HepG2 (cell line): ENCODE results near the gene TPRN. TPM values are rescaled to one million over a fixed set of nuclear protein-coding genes. Genes with fewer than 3 reads are reported as not detected.
A peak's percentile ranks its signal among the peaks of the same experiment; 100 is the strongest.

Experiments used
- CEBPB ChIP-seq: IDR thresholded peaks from 2 replicates; pipeline ENCODE4 v1.6.1; 2011; ENCODE audit warnings: low read depth, low read length, improper control_type of control experiment, borderline replicate concordance
- DNMT3B ChIP-seq: conservative IDR thresholded peaks from 2 replicates; pipeline ENCODE4 v1.6.1; 2016; ENCODE audit warnings: missing biosample characterization, control low read depth
- HNRNPK ChIP-seq: fragments of 200-400 bp; formaldehyde crosslinking; IDR thresholded peaks from 2 replicates; pipeline ENCODE4 v1.6.1; 2018; ENCODE audit warnings: low read length, low read depth, moderate library complexity, mild to moderate bottlenecking; ENCODE audit not compliant: poor library complexity, severe bottlenecking
- KLF6 ChIP-seq: IDR thresholded peaks from 2 replicates; pipeline ENCODE4 v1.8.0; 2016; ENCODE audit warnings: missing biosample characterization, missing genetic modification reagents
- MIER2 ChIP-seq: IDR thresholded peaks from 2 replicates; pipeline ENCODE4 v1.6.1; 2016; ENCODE audit warnings: missing biosample characterization, missing genetic modification reagents
- NR2C2 ChIP-seq: sonication (generic); formaldehyde crosslinking; IDR thresholded peaks from 2 replicates; pipeline ENCODE4 v1.4.0; 2020; ENCODE audit warnings: missing genetic modification reagents, mild to moderate bottlenecking, moderate library complexity, borderline replicate concordance
- ONECUT2 ChIP-seq: sonication (generic); formaldehyde crosslinking; IDR thresholded peaks from 2 replicates; pipeline ENCODE4 v1.4.0; 2020; ENCODE audit warnings: missing genetic modification reagents
- POLR2G ChIP-seq: fragments of 200-400 bp; formaldehyde crosslinking; IDR thresholded peaks from 2 replicates; pipeline ENCODE4 v1.6.1; 2018; ENCODE audit warnings: mild to moderate bottlenecking, low read depth, low read length, moderate library complexity
- XBP1 ChIP-seq: sonication (generic); formaldehyde crosslinking; IDR thresholded peaks from 2 replicates; pipeline ENCODE4 v1.5.0; 2020; ENCODE audit warnings: missing genetic modification reagents
- ZIK1 ChIP-seq: sonication (generic); formaldehyde crosslinking; IDR thresholded peaks from 2 replicates; pipeline ENCODE4 v1.5.0; 2020; ENCODE audit warnings: mild to moderate bottlenecking, low read depth, missing genetic modification reagents, borderline replicate concordance
- ZNF232 ChIP-seq: sonication (generic); formaldehyde crosslinking; IDR thresholded peaks from 2 replicates; pipeline ENCODE4 v1.4.0; 2020; ENCODE audit warnings: missing genetic modification reagents, borderline replicate concordance
- ZNF557 ChIP-seq: sonication (generic); formaldehyde crosslinking; IDR thresholded peaks from 2 replicates; pipeline ENCODE4 v1.4.0; 2020; ENCODE audit warnings: missing genetic modification reagents
- ZNF563 ChIP-seq: sonication (generic); formaldehyde crosslinking; IDR thresholded peaks from 2 replicates; pipeline ENCODE4 v1.8.0; 2022; ENCODE audit warnings: mild to moderate bottlenecking, moderate library complexity, missing genetic modification reagents
- ZNF607 ChIP-seq: sonication (generic); formaldehyde crosslinking; IDR thresholded peaks from 2 replicates; pipeline ENCODE4 v1.5.1; 2020; ENCODE audit warnings: missing genetic modification reagents, mild to moderate bottlenecking, borderline replicate concordance
- ZNF841 ChIP-seq: sonication (generic); formaldehyde crosslinking; IDR thresholded peaks from 2 replicates; pipeline ENCODE4 v1.8.1; 2023; ENCODE audit warnings: missing genetic modification reagents, borderline replicate concordance
- polyA plus RNA-seq, 8 experiments: library from polyadenylated mRNA; depleted of rRNA in 3 of 8; stranded (reverse) in 7 of 8; unstranded in 1 of 8; fragments of >200 nt; fragmentation: Illumina TruSeq in 4 of 8; extraction: Trizol in 4 of 8; gene quantifications; 2 replicates each; pipeline versions ENCODE4 v1.2.1 to v1.2.3, GENCODE V29; 2011 to 2016; ENCODE audit warnings: low read depth in 4 of 8, missing spikeins in 1 of 8, mixed read lengths in 1 of 8; ENCODE audit not compliant: insufficient read depth in 1 of 8
- total RNA-seq, 5 experiments: library from RNA; depleted of rRNA; stranded (reverse); fragments of >200 nt; fragmentation: Illumina TruSeq; extraction: Trizol; gene quantifications; 2 replicates each; pipeline ENCODE4 v1.2.3, GENCODE V29; 2016; ENCODE audit warnings: low read depth in 1 of 5
- TF ChIP-seq, protein P1 (sequence below): sonication (generic); formaldehyde crosslinking; IDR thresholded peaks from 2 replicates; pipeline ENCODE4 v1.5.0; 2020; ENCODE audit warnings: missing genetic modification reagents
- TF ChIP-seq, protein P2 (sequence below): sonication (generic); formaldehyde crosslinking; IDR thresholded peaks from 2 replicates; pipeline ENCODE4 v1.8.1; 2023; ENCODE audit warnings: missing genetic modification reagents, mild to moderate bottlenecking, borderline replicate concordance
- TF ChIP-seq, protein P3 (sequence below): sonication (generic); formaldehyde crosslinking; IDR thresholded peaks from 2 replicates; pipeline ENCODE4 v1.4.0; 2020; ENCODE audit warnings: missing genetic modification reagents; ENCODE audit errors: not compliant biosample characterization
- TF ChIP-seq, protein P4 (sequence below): sonication (generic); formaldehyde crosslinking; IDR thresholded peaks from 2 replicates; pipeline ENCODE4 v1.5.1; 2020; ENCODE audit warnings: mild to moderate bottlenecking, moderate library complexity, missing genetic modification reagents
- TF ChIP-seq, protein P5 (sequence below): fragments of 450-650 bp; IDR thresholded peaks from 2 replicates; pipeline ENCODE4 v1.6.1; 2016
- TF ChIP-seq, protein P6 (sequence below): IDR thresholded peaks from 2 replicates; pipeline ENCODE4 v1.6.1; 2016; ENCODE audit warnings: missing compliant biosample characterization, missing genetic modification reagents, borderline replicate concordance

Gene TPRN
- total and polyA plus RNA-seq, 2 of the 13 experiments (the other 11 are each of a cell fraction or from before 2014, with no cell fraction given): 10.1 to 19.2 TPM

DNA sequence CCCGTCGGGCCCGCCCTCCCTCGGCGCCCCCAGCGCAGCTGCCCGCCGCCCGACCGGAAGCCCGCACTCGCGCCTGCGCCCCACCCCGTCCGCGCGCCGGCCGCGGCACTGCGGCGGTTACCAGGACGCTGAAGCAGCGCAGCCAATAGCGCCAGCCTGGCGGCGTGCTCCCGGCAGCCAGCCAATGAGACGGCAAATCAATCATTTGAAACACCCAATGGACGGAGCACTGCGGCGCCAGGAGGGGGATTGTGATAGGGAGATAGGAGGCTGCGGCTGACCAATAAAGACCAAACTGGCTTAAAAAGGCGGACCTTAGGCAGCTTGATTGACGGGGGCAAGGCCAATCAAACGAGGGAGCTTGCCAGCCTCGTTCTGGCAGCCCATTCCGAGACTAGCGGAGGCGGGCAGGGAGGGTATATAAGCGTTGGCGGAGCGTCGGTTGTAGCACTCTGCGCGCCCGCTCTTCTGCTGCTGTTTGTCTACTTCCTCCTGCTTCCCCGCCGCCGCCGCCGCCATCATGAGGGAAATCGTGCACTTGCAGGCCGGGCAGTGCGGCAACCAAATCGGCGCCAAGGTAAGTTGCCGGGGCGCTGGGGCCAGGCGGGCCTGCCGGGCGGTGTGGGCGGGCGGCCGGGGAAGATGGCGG is 40.4 kb upstream of the TPRN start, which contains the start of gene TUBB4B (continued):
- TF ChIP-seq, protein P1, sequence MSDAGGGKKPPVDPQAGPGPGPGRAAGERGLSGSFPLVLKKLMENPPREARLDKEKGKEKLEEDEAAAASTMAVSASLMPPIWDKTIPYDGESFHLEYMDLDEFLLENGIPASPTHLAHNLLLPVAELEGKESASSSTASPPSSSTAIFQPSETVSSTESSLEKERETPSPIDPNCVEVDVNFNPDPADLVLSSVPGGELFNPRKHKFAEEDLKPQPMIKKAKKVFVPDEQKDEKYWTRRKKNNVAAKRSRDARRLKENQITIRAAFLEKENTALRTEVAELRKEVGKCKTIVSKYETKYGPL (CRISPR knock-in tag): 0 out of 2 replicates have a peak, but pooled peaks have one; percentile 54
- TF ChIP-seq ZNF563 (CRISPR knock-in tag) (peak; percentile 9; the same call in 1 of the 2 replicates), XBP1 (CRISPR knock-in tag) (0 out of 2 replicates have a peak, but pooled peaks have one; percentile 54), NR2C2 (CRISPR knock-in tag) (peak; percentile 63; the same call in 1 of the 2 replicates), KLF6 (CRISPR knock-in tag) (peak; percentile 70; the same call in 1 of the 2 replicates), ZNF607 (CRISPR knock-in tag) (peak; percentile 93), ONECUT2 (CRISPR knock-in tag) (0 out of 2 replicates have a peak, but pooled peaks have one; percentile 47), ZNF841 (CRISPR knock-in tag) (peak; percentile 22; the same call in 1 of the 2 replicates), ZNF557 (0 out of 2 replicates have a peak, but pooled peaks have one; percentile 30), ZIK1 (peak; percentile 33; the same call in 1 of the 2 replicates), HNRNPK (no peak), MIER2 (CRISPR knock-in tag) (peak; percentile 52; the same call in 1 of the 2 replicates), CEBPB (no peak), DNMT3B (CRISPR knock-in tag) (0 out of 2 replicates have a peak, but pooled peaks have one; percentile 29), ZNF232 (peak; percentile 70; the same call in 1 of the 2 replicates), POLR2G (peak; percentile 99)
- TF ChIP-seq, protein P2, sequence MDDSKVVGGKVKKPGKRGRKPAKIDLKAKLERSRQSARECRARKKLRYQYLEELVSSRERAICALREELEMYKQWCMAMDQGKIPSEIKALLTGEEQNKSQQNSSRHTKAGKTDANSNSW (CRISPR knock-in tag): no peak; the same call in 1 of the 2 replicates
- TF ChIP-seq, protein P3, sequence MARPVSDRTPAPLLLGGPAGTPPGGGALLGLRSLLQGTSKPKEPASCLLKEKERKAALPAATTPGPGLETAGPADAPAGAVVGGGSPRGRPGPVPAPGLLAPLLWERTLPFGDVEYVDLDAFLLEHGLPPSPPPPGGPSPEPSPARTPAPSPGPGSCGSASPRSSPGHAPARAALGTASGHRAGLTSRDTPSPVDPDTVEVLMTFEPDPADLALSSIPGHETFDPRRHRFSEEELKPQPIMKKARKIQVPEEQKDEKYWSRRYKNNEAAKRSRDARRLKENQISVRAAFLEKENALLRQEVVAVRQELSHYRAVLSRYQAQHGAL (CRISPR knock-in tag): peak; percentile 53
- TF ChIP-seq, protein P4, sequence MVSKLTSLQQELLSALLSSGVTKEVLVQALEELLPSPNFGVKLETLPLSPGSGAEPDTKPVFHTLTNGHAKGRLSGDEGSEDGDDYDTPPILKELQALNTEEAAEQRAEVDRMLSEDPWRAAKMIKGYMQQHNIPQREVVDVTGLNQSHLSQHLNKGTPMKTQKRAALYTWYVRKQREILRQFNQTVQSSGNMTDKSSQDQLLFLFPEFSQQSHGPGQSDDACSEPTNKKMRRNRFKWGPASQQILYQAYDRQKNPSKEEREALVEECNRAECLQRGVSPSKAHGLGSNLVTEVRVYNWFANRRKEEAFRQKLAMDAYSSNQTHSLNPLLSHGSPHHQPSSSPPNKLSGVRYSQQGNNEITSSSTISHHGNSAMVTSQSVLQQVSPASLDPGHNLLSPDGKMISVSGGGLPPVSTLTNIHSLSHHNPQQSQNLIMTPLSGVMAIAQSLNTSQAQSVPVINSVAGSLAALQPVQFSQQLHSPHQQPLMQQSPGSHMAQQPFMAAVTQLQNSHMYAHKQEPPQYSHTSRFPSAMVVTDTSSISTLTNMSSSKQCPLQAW: peak; percentile 53; the same call in 1 of the 2 replicates
- TF ChIP-seq, protein P5, sequence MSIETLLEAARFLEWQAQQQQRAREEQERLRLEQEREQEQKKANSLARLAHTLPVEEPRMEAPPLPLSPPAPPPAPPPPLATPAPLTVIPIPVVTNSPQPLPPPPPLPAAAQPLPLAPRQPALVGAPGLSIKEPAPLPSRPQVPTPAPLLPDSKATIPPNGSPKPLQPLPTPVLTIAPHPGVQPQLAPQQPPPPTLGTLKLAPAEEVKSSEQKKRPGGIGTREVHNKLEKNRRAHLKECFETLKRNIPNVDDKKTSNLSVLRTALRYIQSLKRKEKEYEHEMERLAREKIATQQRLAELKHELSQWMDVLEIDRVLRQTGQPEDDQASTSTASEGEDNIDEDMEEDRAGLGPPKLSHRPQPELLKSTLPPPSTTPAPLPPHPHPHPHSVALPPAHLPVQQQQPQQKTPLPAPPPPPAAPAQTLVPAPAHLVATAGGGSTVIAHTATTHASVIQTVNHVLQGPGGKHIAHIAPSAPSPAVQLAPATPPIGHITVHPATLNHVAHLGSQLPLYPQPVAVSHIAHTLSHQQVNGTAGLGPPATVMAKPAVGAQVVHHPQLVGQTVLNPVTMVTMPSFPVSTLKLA: peak; percentile 11; the same call in 1 of the 2 replicates
- TF ChIP-seq, protein P6, sequence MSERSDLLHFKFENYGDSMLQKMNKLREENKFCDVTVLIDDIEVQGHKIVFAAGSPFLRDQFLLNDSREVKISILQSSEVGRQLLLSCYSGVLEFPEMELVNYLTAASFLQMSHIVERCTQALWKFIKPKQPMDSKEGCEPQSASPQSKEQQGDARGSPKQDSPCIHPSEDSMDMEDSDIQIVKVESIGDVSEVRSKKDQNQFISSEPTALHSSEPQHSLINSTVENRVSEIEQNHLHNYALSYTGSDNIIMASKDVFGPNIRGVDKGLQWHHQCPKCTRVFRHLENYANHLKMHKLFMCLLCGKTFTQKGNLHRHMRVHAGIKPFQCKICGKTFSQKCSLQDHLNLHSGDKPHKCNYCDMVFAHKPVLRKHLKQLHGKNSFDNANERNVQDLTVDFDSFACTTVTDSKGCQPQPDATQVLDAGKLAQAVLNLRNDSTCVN (CRISPR knock-in tag): peak; percentile 82; the same call in 1 of the 2 replicates
